SK-N-SH treated with all-trans-retinoic acid at 6 μM for 48 hours (cell line): ENCODE measurements around the gene ZNF777.

Source experiments
- ATAC-seq: fragments of 200-7000 bp; cut with Tn5 transposase; 3 replicates; pipeline ENCODE4 v1.9.1; 2020; ENCODE audit warnings: mild to moderate bottlenecking, moderate library complexity
- ARNTL ChIP-seq: fragments of 450-650 bp; formaldehyde crosslinking; IDR thresholded peaks from 2 replicates; pipeline ENCODE4 v1.5.0; 2020; ENCODE audit warnings: low read depth, mild to moderate bottlenecking, moderate library complexity, borderline replicate concordance
- CREB5 ChIP-seq: fragments of 250-450 bp; sonication (Bioruptor Pico); IDR thresholded peaks from 2 replicates; pipeline ENCODE4 v1.5.1; 2020; ENCODE audit warnings: low read depth, mild to moderate bottlenecking, moderate library complexity
- CSDC2 ChIP-seq: fragments of 250-450 bp; sonication (Bioruptor Pico); IDR thresholded peaks from 2 replicates; pipeline ENCODE4 v1.5.0; 2020; ENCODE audit warnings: mild to moderate bottlenecking, moderate library complexity
- ESRRG ChIP-seq: fragments of 250-450 bp; sonication (Bioruptor Pico); IDR thresholded peaks from 2 replicates; pipeline ENCODE4 v1.6.1; 2021; ENCODE audit warnings: mild to moderate bottlenecking
- GLIS3 ChIP-seq: fragments of 250-450 bp; sonication (Bioruptor Pico); IDR thresholded peaks from 2 replicates; pipeline ENCODE4 v1.5.0; 2020; ENCODE audit warnings: mild to moderate bottlenecking, moderate library complexity
- ISL1 ChIP-seq: fragments of 250-450 bp; sonication (Bioruptor Pico); IDR thresholded peaks from 2 replicates; pipeline ENCODE4 v2.1.2; 2022; ENCODE audit warnings: mild to moderate bottlenecking, moderate library complexity
- OSR1 ChIP-seq: fragments of 250-450 bp; sonication (Bioruptor Pico); IDR thresholded peaks from 2 replicates; pipeline ENCODE4 v1.8.0; 2022; ENCODE audit warnings: moderate library complexity, mild to moderate bottlenecking, inconsistent platforms
- PPARA ChIP-seq: fragments of 250-450 bp; sonication (Bioruptor Pico); IDR thresholded peaks from 2 replicates; pipeline ENCODE4 v1.5.0; 2020; ENCODE audit warnings: mild to moderate bottlenecking, borderline replicate concordance
- RARB ChIP-seq: fragments of 250-450 bp; sonication (Bioruptor Pico); IDR thresholded peaks from 2 replicates; pipeline ENCODE4 v1.8.0; 2021; ENCODE audit warnings: mild to moderate bottlenecking, moderate library complexity
- SNAI2 ChIP-seq: fragments of 250-450 bp; sonication (Bioruptor Pico); IDR thresholded peaks from 2 replicates; pipeline ENCODE4 v1.5.0; 2020; ENCODE audit warnings: mild to moderate bottlenecking, moderate library complexity
- TCF4 ChIP-seq: fragments of 250-450 bp; sonication (Bioruptor Pico); IDR thresholded peaks from 2 replicates; pipeline ENCODE4 v1.8.0; 2021; ENCODE audit warnings: mild to moderate bottlenecking, moderate library complexity, borderline replicate concordance
- TSHZ2 ChIP-seq: fragments of 250-450 bp; sonication (Bioruptor Pico); IDR thresholded peaks from 2 replicates; pipeline ENCODE4 v1.5.0; 2020; ENCODE audit warnings: mild to moderate bottlenecking, moderate library complexity
- ZC3H10 ChIP-seq: fragments of 250-450 bp; sonication (Bioruptor Pico); IDR thresholded peaks from 2 replicates; pipeline ENCODE4 v1.5.1; 2021; ENCODE audit warnings: mild to moderate bottlenecking, moderate library complexity
- ZFP3 ChIP-seq: fragments of 250-450 bp; sonication (Bioruptor Pico); IDR thresholded peaks from 2 replicates; pipeline ENCODE4 v1.5.0; 2020; ENCODE audit warnings: mild to moderate bottlenecking, moderate library complexity
- ZFP30 ChIP-seq: fragments of 450-650 bp; formaldehyde crosslinking; IDR thresholded peaks from 2 replicates; pipeline ENCODE4 v1.5.0; 2022; ENCODE audit warnings: mild to moderate bottlenecking, moderate library complexity
- ZNF565 ChIP-seq: fragments of 450-650 bp; formaldehyde crosslinking; conservative IDR thresholded peaks from 2 replicates; pipeline ENCODE4 v1.5.0; 2020; ENCODE audit warnings: low read depth, mild to moderate bottlenecking, moderate library complexity
- ZNF70 ChIP-seq: fragments of 450-650 bp; formaldehyde crosslinking; IDR thresholded peaks from 2 replicates; pipeline ENCODE4 v1.5.0; 2020; ENCODE audit warnings: mild to moderate bottlenecking, moderate library complexity
- TF ChIP-seq, protein P1 (sequence below): fragments of 250-450 bp; sonication (Bioruptor Pico); IDR thresholded peaks from 2 replicates; pipeline ENCODE4 v1.5.1; 2021; ENCODE audit warnings: mild to moderate bottlenecking, moderate library complexity
- TF ChIP-seq, protein P2 (sequence below): fragments of 250-450 bp; sonication (Bioruptor Pico); IDR thresholded peaks from 2 replicates; pipeline ENCODE4 v1.8.0; 2020; ENCODE audit warnings: mild to moderate bottlenecking, moderate library complexity, borderline replicate concordance
- TF ChIP-seq, protein P3 (sequence below): fragments of 250-450 bp; sonication (Bioruptor Pico); IDR thresholded peaks from 2 replicates; pipeline ENCODE4 v1.8.0; 2021; ENCODE audit warnings: low read depth, mild to moderate bottlenecking, moderate library complexity, borderline replicate concordance

The ZNF777 gene

GRCh38 chr7:149430192-149430591, 30.7 kb downstream of the ZNF777 start:
- ATAC-seq: no peak
- TF ChIP-seq, protein P1, sequence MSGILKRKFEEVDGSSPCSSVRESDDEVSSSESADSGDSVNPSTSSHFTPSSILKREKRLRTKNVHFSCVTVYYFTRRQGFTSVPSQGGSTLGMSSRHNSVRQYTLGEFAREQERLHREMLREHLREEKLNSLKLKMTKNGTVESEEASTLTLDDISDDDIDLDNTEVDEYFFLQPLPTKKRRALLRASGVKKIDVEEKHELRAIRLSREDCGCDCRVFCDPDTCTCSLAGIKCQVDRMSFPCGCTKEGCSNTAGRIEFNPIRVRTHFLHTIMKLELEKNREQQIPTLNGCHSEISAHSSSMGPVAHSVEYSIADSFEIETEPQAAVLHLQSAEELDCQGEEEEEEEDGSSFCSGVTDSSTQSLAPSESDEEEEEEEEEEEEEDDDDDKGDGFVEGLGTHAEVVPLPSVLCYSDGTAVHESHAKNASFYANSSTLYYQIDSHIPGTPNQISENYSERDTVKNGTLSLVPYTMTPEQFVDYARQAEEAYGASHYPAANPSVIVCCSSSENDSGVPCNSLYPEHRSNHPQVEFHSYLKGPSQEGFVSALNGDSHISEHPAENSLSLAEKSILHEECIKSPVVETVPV (CRISPR knock-in tag): no peak

GRCh38 chr7:149427893-149428292, 33.0 kb downstream of the ZNF777 start:
- ATAC-seq: no peak
- no peak for TF ChIP-seq ARNTL (CRISPR knock-in tag)
- no peak for TF ChIP-seq CREB5 (CRISPR knock-in tag)
- no peak for TF ChIP-seq OSR1 (CRISPR knock-in tag)
- TF ChIP-seq GLIS3 (CRISPR knock-in tag): no peak
- TF ChIP-seq TCF4: no peak
- TF ChIP-seq SNAI2: no peak
- TF ChIP-seq ZC3H10: no peak
- no peak for TF ChIP-seq RARB (CRISPR knock-in tag)

DNA sequence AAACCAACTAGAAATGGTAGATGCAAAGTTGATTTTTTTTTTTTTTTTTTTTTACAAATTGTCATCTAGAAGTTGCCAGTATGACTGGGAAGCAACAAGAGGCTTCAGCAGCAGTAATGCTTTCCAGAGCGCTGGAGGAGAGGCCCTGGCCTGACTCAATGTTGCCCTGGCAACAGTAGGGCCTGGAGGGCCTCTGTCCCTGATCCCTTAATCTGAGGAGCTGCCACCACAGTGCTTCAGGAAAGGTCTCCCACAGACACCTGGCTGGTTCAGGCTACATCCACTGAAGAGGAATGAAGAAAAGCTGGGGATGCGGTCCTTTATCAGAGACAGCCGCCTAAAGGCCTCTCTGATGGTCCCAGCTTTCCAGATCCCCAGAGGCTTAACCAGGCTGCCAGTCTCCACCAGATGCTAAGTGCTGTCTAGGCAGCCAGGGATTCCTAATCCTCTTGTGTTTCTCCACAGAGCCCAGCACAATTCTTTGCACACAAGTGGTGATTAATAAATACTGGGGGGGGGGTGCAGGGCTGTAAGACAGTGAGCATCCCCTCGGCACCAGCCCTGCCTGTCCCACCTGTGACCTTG, 33.7 kb downstream of the ZNF777 start:
- TF ChIP-seq OSR1 (CRISPR knock-in tag) (no peak), ZC3H10 (no peak), ARNTL (CRISPR knock-in tag) (no peak), ZFP3 (no peak), ISL1 (CRISPR knock-in tag) (no peak), SNAI2 (no peak), ZNF70 (no peak)
- TF ChIP-seq, protein P1 (CRISPR knock-in tag): no peak
- peak; percentile 20; the same call in 1 of the 3 replicates for ATAC-seq

- no peak for ATAC-seq
Observed at GRCh38 chr7:149423449-149424110, 37.3 kb downstream of the ZNF777 start.

More at GRCh38 chr7:149423449-149424110, 37.3 kb downstream of the ZNF777 start:
- TF ChIP-seq RARB (CRISPR knock-in tag): no peak
- TF ChIP-seq PPARA (CRISPR knock-in tag): no peak
- TF ChIP-seq, protein P2, sequence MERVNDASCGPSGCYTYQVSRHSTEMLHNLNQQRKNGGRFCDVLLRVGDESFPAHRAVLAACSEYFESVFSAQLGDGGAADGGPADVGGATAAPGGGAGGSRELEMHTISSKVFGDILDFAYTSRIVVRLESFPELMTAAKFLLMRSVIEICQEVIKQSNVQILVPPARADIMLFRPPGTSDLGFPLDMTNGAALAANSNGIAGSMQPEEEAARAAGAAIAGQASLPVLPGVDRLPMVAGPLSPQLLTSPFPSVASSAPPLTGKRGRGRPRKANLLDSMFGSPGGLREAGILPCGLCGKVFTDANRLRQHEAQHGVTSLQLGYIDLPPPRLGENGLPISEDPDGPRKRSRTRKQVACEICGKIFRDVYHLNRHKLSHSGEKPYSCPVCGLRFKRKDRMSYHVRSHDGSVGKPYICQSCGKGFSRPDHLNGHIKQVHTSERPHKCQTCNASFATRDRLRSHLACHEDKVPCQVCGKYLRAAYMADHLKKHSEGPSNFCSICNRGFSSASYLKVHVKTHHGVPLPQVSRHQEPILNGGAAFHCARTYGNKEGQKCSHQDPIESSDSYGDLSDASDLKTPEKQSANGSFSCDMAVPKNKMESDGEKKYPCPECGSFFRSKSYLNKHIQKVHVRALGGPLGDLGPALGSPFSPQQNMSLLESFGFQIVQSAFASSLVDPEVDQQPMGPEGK (CRISPR knock-in tag): no peak
- TF ChIP-seq, protein P1 (CRISPR knock-in tag): no peak
- TF ChIP-seq OSR1 (CRISPR knock-in tag): no peak
- no peak for TF ChIP-seq CSDC2 (CRISPR knock-in tag)
- TF ChIP-seq GLIS3 (CRISPR knock-in tag): no peak
- TF ChIP-seq ZNF565: no peak
- TF ChIP-seq TCF4: no peak
- no peak for TF ChIP-seq ARNTL (CRISPR knock-in tag)
- no peak for TF ChIP-seq ZNF70
- TF ChIP-seq SNAI2: no peak
- no peak for TF ChIP-seq ISL1 (CRISPR knock-in tag)
- TF ChIP-seq TSHZ2 (CRISPR knock-in tag): no peak
- TF ChIP-seq ZFP30 (CRISPR knock-in tag): no peak
- no peak for TF ChIP-seq ESRRG (CRISPR knock-in tag)
- TF ChIP-seq, protein P3, sequence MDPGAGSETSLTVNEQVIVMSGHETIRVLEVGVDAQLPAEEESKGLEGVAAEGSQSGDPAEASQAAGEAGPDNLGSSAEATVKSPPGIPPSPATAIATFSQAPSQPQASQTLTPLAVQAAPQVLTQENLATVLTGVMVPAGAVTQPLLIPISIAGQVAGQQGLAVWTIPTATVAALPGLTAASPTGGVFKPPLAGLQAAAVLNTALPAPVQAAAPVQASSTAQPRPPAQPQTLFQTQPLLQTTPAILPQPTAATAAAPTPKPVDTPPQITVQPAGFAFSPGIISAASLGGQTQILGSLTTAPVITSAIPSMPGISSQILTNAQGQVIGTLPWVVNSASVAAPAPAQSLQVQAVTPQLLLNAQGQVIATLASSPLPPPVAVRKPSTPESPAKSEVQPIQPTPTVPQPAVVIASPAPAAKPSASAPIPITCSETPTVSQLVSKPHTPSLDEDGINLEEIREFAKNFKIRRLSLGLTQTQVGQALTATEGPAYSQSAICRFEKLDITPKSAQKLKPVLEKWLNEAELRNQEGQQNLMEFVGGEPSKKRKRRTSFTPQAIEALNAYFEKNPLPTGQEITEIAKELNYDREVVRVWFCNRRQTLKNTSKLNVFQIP: no peak
- TF ChIP-seq ZFP3: no peak
